ENCODE measurements around the gene CDT1. TPM values are rescaled to one million over a fixed set of nuclear protein-coding genes. Genes with fewer than 3 reads are reported as not detected.
A peak's percentile ranks its signal among the peaks of the same experiment; 100 is the strongest.

The CDT1 gene
- total RNA-seq, 6 experiments from 2014 or later, result 13.3 to 28.2 (median 22.2) TPM

DNA sequence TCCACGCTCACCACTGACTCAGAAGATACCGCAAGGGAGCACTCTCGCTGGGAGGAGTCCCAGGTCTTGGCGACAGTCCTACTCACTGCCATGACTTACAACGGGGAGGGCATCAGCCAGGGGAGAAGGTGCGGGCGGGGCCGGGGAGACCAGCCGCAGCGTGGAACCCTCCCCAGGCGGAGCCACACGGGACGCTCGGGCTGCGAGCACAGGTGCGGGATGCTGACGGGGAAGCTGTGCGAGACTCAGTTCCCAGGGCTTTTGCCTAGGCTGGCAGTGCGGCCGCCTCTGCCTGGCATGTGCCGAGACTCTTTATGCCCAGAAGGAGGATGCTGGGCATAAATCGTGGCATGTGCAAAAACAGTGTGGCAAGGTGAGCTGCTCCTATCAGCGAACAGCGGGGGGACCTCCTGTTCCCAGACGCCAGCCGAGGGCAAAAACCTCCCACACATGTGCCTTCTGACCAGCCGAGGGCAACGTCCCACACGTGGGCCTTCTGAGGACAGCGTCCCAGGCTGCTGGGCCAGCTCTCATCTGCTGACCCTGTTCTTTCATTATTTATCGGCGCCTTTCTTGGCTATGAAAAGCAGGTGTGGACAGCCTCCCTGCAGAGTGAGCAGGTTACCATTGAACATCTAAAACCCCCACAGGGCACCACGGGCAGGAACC, 47.1 kb downstream of the CDT1 start:
- Mint-ChIP-seq H3K4me1 (ENCODE audit: low read depth) (peaks cover 9% of the 10 kb centered on the region), H3K4me3 (no peak overlapping the region), H3K9me3 (no peaks in the 10 kb centered on the region), H3K27ac (no peak overlapping the region), H3K27me3 (ENCODE audit: insufficient read depth) (no peaks in the 10 kb centered on the region; the same call in 1 of the 2 replicates), H3K36me3 (ENCODE audit: low read depth) (no peaks in the 10 kb centered on the region)
- DNase-seq, result no peak
- TF ChIP-seq, protein P1, sequence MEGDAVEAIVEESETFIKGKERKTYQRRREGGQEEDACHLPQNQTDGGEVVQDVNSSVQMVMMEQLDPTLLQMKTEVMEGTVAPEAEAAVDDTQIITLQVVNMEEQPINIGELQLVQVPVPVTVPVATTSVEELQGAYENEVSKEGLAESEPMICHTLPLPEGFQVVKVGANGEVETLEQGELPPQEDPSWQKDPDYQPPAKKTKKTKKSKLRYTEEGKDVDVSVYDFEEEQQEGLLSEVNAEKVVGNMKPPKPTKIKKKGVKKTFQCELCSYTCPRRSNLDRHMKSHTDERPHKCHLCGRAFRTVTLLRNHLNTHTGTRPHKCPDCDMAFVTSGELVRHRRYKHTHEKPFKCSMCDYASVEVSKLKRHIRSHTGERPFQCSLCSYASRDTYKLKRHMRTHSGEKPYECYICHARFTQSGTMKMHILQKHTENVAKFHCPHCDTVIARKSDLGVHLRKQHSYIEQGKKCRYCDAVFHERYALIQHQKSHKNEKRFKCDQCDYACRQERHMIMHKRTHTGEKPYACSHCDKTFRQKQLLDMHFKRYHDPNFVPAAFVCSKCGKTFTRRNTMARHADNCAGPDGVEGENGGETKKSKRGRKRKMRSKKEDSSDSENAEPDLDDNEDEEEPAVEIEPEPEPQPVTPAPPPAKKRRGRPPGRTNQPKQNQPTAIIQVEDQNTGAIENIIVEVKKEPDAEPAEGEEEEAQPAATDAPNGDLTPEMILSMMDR (IDR thresholded peaks at IDR 0.05), result no peak

DNA sequence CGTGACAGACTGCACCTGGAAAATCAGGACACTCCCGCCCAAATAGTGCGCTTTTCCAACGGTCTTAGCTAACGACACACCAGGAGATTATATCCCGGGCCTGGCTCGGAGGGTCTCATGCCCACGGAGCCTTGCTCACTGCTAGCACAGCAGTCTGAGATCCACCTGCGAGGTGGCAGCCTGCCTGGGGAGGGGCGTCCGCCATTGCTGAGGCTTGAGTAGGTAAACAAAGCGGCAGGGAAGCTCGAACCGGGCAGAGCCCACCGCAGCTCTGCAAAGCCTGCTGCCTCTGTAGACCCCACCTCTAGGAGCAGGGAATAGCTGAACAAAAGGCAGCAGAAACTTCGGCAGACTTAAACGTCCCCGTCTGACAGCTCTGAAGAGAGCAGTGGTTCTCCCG, 48.0 kb downstream of the CDT1 start:
- TF ChIP-seq, protein P1 (IDR thresholded peaks at IDR 0.05), result no peak
- Mint-ChIP-seq H3K36me3 (ENCODE audit: low read depth) (no peaks in the 10 kb centered on the region), H3K9me3 (no peaks in the 10 kb centered on the region), H3K27me3 (ENCODE audit: insufficient read depth) (no peaks in the 10 kb centered on the region; the same call in 1 of the 2 replicates), H3K4me1 (ENCODE audit: low read depth) (peaks cover 11% of the 10 kb centered on the region), H3K4me3 (no peak overlapping the region), H3K27ac (no peak overlapping the region)
- no peak for DNase-seq

DNA sequence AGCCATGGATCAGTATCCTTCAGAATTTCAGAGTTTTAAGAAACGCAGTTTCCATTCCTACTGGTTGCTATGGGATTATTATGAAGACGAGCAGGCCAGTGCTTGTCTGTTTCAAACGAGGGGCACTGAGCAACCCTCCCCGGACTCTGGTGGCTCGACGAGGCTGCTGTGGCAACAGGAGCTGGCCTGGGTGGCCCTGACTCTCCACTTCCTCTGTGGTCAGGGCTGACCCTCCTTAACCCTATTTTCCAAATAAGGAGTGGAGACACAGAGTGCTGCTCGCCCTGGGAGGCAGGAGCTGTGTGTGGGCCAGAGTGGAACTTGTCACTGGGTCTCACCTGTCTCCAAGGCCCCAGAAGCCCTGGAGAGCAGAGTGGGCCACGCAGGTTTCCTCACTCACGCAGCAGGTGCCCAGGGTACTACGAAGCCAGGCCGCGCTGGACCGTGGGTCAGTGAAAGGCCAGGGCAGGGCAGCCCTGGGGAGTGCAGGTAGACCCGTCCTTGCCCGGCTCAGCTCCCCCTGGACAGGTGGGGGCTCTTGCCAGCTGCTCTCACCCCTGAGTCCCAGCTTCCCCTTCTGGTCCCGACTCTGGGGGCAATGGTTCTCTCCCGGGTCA, 49.8 kb downstream of the CDT1 start:
- Mint-ChIP-seq H3K4me1 (ENCODE audit: low read depth) (peaks cover 18% of the 10 kb centered on the region), H3K36me3 (ENCODE audit: low read depth) (peaks cover 7% of the 10 kb centered on the region), H3K27me3 (ENCODE audit: insufficient read depth) (peaks cover 3% of the 10 kb centered on the region), H3K4me3 (no peak overlapping the region), H3K9me3 (no peaks in the 10 kb centered on the region), H3K27ac (no peak overlapping the region)
- no peak for DNase-seq
- TF ChIP-seq, protein P1 (IDR thresholded peaks at IDR 0.05), result no peak

DNA sequence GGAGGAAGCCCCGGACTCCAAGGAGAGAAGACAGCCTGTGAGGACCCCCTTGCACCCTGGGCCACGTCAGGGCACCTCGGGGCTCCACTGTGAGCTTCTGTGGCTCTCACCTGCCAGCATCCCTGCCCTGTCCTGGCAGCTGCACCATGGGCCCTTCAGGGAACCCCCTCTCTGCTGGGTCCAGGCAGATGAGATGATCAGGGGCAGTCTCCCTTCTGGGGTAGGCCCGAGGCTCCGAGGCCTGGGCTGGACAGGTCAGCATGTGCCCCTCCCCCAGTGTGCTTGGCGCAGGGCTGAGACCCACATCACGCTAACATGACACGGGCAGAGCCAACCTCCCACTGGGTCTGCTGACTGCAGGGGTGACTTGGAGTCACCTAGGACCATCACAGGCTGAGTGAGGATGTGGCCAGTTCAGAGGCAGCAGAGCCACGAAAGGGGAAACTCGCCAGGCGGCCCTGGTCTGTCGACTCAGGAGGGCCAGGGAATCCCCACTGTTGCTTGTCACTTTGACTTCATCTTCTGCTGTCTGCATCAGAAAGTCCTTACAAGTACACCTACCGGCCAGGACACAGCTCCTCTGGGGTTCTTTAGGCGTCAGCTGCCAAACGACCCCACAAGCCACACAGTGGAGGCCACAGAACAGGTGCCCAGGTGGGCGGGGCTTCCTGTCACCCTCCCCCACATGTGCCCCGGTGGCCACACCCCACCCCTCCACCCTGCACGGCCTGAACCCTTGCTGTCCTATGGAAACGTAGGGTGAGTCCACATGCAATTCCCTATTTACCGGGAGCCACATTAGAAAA, 50.9 kb downstream of the CDT1 start:
- Mint-ChIP-seq H3K27me3 (ENCODE audit: insufficient read depth) (peaks cover 3% of the 10 kb centered on the region), H3K36me3 (ENCODE audit: low read depth) (peaks cover 7% of the 10 kb centered on the region), H3K4me1 (ENCODE audit: low read depth) (peaks cover 21% of the 10 kb centered on the region), H3K4me3 (no peak overlapping the region), H3K27ac (no peak overlapping the region), H3K9me3 (no peaks in the 10 kb centered on the region)
- TF ChIP-seq, protein P1 (IDR thresholded peaks at IDR 0.05), result no peak
- no peak for DNase-seq

GRCh38 chr16:88855176-88855575, 51.6 kb downstream of the CDT1 start:
- Mint-ChIP-seq H3K4me3 (peak overlapping the region; percentile 63), H3K9me3 (no peaks in the 10 kb centered on the region), H3K27me3 (ENCODE audit: insufficient read depth) (peaks cover 3% of the 10 kb centered on the region), H3K27ac (no peak overlapping the region), H3K36me3 (ENCODE audit: low read depth) (peaks cover 7% of the 10 kb centered on the region), H3K4me1 (ENCODE audit: low read depth) (peaks cover 21% of the 10 kb centered on the region)
- no peak for DNase-seq
- TF ChIP-seq, protein P1 (IDR thresholded peaks at IDR 0.05), result no peak
